ENCODE data around the gene MCC.
A peak's percentile ranks its signal among the peaks of the same experiment; 100 is the strongest.
"Not testable (repeated sequence)": the region's sequence is repeated elsewhere in the genome, so short reads cannot be mapped to it uniquely, and the experiment has no call there.

The MCC gene

GRCh38 chr5:113427871-113428574, 60.2 kb downstream of the MCC start:
- no peak for DNase-seq (ENCODE audit: low read depth in 1 of 2, low spot score in 1 of 2)

DNA sequence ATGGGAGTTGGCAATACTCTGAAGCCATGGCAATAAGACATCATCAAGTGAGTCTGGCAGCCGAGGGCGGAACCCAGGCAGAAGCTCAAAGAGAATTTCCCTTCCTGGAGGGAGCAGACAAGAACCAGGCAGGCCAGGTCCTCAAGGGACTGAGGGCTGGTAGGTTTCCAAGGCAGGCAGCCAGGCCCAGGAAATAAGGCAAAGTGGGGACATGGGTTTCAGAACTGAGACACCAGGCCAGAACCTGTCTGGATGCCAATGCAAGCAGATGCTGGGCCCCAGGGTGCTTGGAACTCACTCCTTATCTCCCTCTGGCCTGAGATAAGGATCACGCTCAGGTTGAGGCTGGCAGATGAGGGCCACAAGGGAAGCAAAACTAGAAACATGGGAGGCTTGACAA, 62.3 kb downstream of the MCC start:
- no peak for DNase-seq (ENCODE audit: low read depth in 1 of 2, low spot score in 1 of 2)

DNA sequence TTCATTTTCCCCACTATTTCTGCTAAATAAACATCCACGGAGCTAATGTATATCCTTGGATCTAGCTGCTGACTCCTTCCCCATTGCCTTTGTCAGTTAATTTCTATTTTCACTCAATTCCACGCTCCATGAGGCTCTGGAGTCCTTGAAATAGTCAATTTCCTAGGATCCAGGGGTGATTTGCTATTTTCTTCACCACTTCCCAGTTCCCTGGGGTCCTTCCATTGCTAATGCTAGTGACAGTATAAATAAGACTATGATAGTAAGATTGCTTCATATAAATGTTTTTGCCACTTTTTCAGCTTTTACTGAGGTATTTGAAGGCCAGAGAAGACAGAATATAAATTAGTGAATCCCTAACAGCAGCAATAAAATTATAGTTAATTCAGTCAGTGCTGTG, 66.6 kb downstream of the MCC start:
- no peak for DNase-seq (ENCODE audit: low read depth in 1 of 2, low spot score in 1 of 2)

GRCh38 chr5:113405530-113405929, 82.7 kb downstream of the MCC start:
- no peak for DNase-seq (ENCODE audit: low read depth in 1 of 2, low spot score in 1 of 2)

GRCh38 chr5:113404269-113404668, 84.0 kb downstream of the MCC start:
- no peak for DNase-seq (ENCODE audit: low read depth in 1 of 2, low spot score in 1 of 2)

GRCh38 chr5:113397986-113398385, 90.3 kb downstream of the MCC start:
- DNase-seq (ENCODE audit: low read depth in 1 of 2, low spot score in 1 of 2), result not testable (repeated sequence)

- DNase-seq (ENCODE audit: low read depth in 1 of 2, low spot score in 1 of 2), result no peak
Observed at GRCh38 chr5:113397046-113397445, 91.2 kb downstream of the MCC start.

GRCh38 chr5:113394658-113395057, 93.6 kb downstream of the MCC start:
- DNase-seq (ENCODE audit: low read depth in 1 of 2, low spot score in 1 of 2), result no peak

DNA sequence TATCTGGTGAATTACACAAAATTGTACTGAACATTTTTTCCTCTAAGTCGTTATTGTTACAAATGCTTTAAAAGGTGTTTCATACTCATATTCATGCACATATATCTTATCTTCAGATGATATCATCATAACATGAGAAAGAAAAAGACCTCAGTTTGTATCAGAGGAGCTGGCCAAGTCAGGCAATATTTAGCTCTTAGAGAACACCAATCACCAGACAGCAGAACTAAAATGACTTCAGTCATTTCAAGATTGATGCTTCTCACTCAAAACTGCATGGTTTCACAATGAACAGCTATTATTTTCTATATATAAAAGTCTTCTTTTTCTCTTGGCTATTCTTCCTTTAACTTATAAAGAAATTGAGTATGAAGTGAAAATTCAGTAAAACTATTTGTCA, 98.0 kb downstream of the MCC start:
- no peak for DNase-seq (ENCODE audit: low read depth in 1 of 2, low spot score in 1 of 2)

DNA sequence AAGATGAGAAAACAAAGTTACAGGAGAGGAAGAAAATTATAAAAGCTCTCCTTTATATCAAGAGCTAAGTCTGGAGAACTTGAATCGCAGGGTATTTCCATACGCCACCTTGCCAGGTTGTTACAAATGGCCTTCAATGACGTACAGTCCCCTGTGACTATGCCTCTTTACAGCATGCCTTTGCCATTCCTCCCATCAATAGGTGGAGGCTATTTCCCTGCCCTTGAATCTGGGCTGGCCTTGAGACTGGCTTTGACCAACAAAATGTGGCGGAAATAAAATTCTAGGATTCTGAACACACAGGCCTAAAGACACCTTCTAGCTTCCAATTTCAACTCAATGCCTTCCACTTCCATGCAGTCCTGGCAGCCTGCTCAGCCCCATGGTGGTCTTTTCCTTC, 99.1 kb downstream of the MCC start:
- no peak for DNase-seq (ENCODE audit: low read depth in 1 of 2, low spot score in 1 of 2)

DNA sequence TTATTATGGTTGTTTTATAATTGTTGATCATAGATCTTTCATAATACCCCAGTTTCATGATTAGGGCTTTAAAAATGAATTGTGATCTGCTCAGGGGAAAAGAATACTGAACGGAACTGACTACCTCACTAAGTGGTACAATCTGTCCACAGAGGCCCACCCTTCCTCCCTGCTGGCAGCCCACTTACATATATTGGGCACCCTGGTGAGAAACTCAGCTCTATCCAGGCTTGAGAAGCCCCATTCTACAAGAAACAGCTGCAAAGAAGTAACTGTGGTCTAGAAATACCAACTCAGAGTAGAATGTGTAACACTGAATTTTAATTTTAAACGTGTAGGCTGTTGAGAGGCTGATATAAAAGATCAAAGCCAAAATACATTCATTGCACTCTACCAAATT, 100.4 kb downstream of the MCC start:
- DNase-seq (ENCODE audit: low read depth in 1 of 2, low spot score in 1 of 2), result no peak

DNA sequence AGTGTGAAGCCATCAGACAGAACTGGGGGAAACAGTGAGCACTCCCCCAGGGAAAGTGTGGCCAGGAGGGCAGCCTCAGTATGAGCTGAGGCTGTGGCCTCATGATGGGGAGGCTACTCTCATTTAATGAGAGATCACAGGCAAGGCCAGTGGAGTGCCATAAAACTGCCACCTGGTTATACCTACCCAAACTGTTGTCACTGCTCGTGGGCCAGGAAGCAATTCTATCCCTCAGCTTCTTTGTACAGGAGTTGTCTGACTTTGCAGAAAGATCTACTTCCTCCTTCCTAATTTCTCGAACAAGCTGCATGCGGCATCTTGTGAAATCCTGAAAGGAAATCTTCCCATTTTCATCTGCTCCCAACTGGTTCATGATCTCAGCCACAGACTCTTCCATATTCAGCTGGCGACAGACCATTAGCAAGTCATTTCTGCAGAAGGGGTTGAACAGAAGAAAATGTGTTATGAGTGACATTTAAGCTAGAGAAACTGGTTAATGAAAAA, 103.4 kb downstream of the MCC start:
- no peak for DNase-seq (ENCODE audit: low read depth in 1 of 2, low spot score in 1 of 2)

- DNase-seq (ENCODE audit: low read depth in 1 of 2, low spot score in 1 of 2), result no peak
Observed at GRCh38 chr5:113382731-113383130, 105.5 kb downstream of the MCC start.

DNA sequence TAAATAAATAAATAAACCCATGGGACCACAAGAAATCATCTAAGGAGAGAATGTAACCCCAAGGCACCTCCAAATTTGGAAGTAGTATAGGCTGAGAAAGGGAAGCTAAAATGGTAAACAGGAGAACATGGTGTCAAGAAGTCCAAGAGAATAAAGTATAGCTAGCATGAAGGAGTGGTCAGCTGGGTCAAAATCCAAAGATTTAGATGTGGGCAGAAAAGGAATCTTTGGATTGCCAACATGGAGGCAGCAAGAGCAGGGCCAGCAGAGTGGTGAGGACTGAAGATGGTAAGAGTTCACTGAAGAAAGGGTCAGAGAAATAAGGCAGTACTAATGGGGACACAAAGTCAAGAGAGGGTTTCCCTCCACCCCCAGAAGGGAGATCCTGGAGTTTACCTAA, 106.5 kb downstream of the MCC start:
- no peak for DNase-seq (ENCODE audit: low read depth in 1 of 2, low spot score in 1 of 2)

GRCh38 chr5:113380807-113381326, 107.4 kb downstream of the MCC start:
- DNase-seq (ENCODE audit: low read depth in 1 of 2, low spot score in 1 of 2), result no peak

- DNase-seq (ENCODE audit: low read depth in 1 of 2, low spot score in 1 of 2), result no peak
Observed at GRCh38 chr5:113379936-113380806, 108.1 kb downstream of the MCC start.

DNA sequence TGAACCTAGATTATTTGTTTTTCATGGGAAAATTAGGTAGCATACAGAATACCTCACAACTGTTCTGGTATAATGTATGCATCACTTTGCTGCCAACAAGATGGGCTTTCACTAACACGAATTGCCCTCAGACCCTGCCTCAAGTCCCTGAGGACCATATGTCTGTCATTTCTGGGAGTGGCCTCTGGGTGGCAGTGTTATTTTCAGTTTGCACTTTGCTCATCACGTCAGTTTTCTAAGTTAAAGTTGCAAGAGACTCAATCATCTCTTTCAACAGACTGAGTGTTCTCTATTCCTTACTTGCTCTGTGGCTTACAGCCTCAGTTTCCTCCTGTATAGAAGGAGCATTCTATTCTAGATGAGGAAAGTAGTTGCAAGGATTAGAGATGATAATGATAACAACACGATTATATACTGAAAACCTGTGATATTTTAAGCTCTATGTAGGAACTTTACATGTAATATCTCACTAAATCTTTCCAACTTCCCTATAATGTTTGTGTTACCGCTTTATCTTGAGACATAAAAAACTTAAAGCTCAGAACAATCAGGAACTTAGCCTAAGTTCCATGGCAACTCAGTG, 109.2 kb downstream of the MCC start:
- DNase-seq (ENCODE audit: low read depth in 1 of 2, low spot score in 1 of 2), result peak in 1 of 2 donors; percentile 27

DNA sequence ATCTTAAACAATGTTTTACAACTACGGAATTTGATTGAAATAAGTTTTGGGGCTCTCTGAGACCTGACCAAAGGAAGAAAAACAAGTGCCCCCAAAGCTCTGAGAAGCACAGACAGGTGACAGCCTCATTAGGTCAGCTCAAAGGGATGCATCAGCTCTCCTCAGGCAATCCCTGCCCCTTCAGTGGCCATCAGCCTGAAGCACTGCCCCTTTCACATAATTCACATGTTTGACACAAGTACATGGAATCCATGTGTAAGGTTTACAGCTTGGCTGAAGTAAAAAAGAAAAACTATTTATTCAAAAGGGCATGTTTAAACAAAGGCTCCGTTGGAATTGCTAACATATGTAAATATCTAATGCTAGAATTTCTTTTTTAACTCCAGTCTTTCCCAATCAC, 109.7 kb downstream of the MCC start:
- no peak for DNase-seq (ENCODE audit: low read depth in 1 of 2, low spot score in 1 of 2)

DNA sequence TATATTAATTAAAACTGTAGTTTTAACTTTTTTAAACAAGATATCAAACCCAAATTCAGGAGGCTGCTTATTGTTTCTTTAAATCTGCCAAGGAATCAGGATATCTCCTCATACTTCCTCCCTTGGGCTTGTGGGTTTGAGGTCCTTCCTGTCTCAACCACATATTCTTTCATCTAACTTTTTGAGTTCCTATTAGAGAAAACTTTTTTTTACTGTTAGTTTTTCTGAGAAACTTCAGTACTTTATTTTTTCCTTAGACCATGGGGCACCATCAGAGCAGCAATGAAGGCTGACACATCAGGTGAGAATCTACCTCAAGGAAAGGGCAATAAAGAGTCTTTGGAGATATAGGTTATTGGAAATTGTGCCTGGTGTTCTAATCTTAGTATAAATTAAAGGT, 110.2 kb downstream of the MCC start:
- DNase-seq (ENCODE audit: low read depth in 1 of 2, low spot score in 1 of 2), result no peak

DNA sequence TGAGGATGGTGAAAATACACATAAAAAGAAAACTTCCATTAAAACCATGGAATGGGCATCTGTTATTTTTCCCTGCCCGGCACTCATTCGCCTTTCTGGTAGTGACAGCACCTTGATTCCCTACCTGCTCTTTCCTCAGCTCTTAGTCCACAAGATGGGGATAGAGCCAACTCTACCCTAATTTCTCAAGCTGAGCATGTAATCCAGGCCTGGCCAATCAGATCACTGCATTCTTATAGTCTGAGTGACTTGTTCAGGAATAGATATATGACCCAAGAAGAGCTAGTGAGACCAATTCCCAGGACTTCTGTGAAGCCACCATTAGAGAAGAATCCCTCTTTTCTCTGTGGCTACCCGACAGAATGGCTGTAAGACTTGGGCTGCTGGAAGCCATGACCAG, 111.6 kb downstream of the MCC start:
- no peak for DNase-seq (ENCODE audit: low read depth in 1 of 2, low spot score in 1 of 2)

DNA sequence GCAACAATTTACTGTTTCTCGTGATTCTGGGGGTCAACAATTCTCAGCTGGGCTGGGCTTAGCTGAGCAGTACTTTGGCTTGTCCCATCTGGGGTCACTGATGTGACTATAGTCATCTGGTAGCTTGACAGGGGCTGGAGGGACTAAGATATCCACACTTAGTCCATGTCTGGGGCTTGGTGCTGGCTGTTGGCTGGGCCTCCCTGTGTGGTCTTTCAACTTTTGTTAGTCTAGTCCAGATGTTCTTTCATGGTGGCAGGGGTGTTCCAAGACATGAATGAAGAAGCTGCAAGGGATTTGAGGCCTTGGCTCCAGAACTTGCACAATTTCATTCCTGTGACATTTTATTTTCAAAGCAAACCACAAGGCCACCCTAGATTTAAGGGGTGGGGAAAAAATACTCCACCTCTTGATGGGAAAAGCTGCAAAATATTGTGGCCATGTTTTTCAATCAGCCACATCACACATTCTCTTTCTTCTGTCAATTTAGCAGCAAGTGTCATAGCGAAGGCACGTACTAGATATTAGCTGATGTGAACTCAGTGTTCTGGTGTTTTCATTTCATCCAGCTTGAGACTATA, 112.7 kb downstream of the MCC start:
- DNase-seq (ENCODE audit: low read depth in 1 of 2, low spot score in 1 of 2), result no peak

All from stimulated activated CD4-positive, alpha-beta T cell treated with anti-CD3 and anti-CD28 coated beads, Interleukin-15, amount 100 ng/mL, for 1 hour (primary cell).